ENCODE measurements around the gene ZNF497.

- TF ChIP-seq EZH2 (optimal IDR thresholded peaks at IDR 0.05; ENCODE audit: low read depth, low read length), result no peak
- TF ChIP-seq CTCF (IDR thresholded peaks at IDR 0.05; ENCODE audit: low read length), result no peak
Measured at GRCh38 chr19:58332697-58333096, 29.9 kb downstream of the ZNF497 start.

Measured in MM.1S (cell line).